ENCODE measurements around the gene DISC1. TPM values are rescaled to one million over a fixed set of nuclear protein-coding genes. Genes with fewer than 3 reads are reported as not detected.

Gene DISC1
- total and polyA plus RNA-seq, 2 donors (not counting 3 experiments of a cell fraction or from before 2014, with no cell fraction given): 3.3 to 14.7 TPM

DNA sequence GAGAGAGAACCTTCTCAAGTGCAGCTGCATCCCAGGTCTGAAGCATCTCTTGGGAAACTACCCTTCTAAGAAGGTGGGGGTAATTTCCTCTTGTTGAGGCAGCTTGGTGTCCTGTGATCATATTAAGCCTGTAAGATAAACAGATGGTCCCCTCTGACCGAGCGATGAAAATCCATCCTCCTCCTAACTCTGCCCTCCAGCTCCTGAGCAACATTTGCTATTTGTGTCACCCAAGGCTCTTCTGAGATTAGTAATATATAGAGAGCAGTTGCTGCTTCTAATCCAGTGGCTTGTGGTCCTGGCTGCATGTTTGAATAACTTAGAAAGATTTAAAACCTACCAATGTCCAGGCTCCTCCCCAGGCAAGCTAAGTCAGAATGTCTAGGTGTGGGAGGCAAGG, 123.7 kb downstream of the DISC1 start:
- CTCF ChIA-PET: no interaction called here
- Histone ChIP-seq H4K20me1 (replicated peaks; ENCODE audit: control insufficient read depth, extremely low read depth, insufficient read depth, low read length) (no peaks in the 10 kb centered on the region), H3K9me3 (replicated peaks; ENCODE audit: control insufficient read depth, insufficient read depth, low read length) (no peaks in the 10 kb centered on the region), H3K4me1 (ENCODE audit: control insufficient read depth, extremely low read depth, insufficient read depth, low read length) (no peaks in the 10 kb centered on the region), H3K27me3 (ENCODE audit: control insufficient read depth in 2 of 2, insufficient read depth in 2 of 2, low read length in 2 of 2) (no peaks in the 10 kb centered on the region), H3K4me2 (ENCODE audit: insufficient read depth, low read length) (no peak overlapping the region), H2AFZ (ENCODE audit: low read depth, low read length) (no peak overlapping the region), H3K4me3 (replicated peaks in 1 of 3; ENCODE audit: insufficient read depth in 1 of 3, low read depth in 1 of 3, low read length in 3 of 3) (no peak overlapping the region), H3K9me1 (replicated peaks; ENCODE audit: control insufficient read depth, extremely low read depth, insufficient read depth, low read length) (no peaks in the 10 kb centered on the region), H3K79me2 (ENCODE audit: control insufficient read depth, insufficient read depth, low read length) (no peaks in the 10 kb centered on the region), H3K9ac (replicated peaks; ENCODE audit: extremely low read depth, insufficient read depth, low read length) (no peak overlapping the region), H3K36me3 (ENCODE audit: control insufficient read depth in 2 of 2, extremely low read depth in 1 of 2, insufficient read depth in 2 of 2, low read length in 2 of 2) (no peaks in the 10 kb centered on the region), H3K27ac (ENCODE audit: insufficient read depth, low read depth, low read length) (no peak overlapping the region)
- DNase-seq (ENCODE audit: low read depth, low spot score) (no peak), FAIRE-seq (no peak)
- POLR2A ChIA-PET: no interaction called here
- no peak for TF ChIP-seq GATA2 (IDR thresholded peaks at IDR 0.05; ENCODE audit: insufficient read depth, insufficient read length, low read depth, low read length)
- TF ChIP-seq, protein P1, sequence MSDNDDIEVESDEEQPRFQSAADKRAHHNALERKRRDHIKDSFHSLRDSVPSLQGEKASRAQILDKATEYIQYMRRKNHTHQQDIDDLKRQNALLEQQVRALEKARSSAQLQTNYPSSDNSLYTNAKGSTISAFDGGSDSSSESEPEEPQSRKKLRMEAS (IDR thresholded peaks at IDR 0.05; ENCODE audit: insufficient read depth, insufficient read length): no peak
- TF ChIP-seq POLR2A (IDR thresholded peaks at IDR 0.05; ENCODE audit: low read depth, low read length): no peak
- no peak for TF ChIP-seq POLR2AphosphoS5 (IDR thresholded peaks at IDR 0.05; ENCODE audit: insufficient read depth, low read depth, low read length)
- no peak for TF ChIP-seq EZH2 (IDR thresholded peaks at IDR 0.05; ENCODE audit: borderline replicate concordance, low read depth, low read length, severe bottlenecking)
- TF ChIP-seq, protein P2, sequence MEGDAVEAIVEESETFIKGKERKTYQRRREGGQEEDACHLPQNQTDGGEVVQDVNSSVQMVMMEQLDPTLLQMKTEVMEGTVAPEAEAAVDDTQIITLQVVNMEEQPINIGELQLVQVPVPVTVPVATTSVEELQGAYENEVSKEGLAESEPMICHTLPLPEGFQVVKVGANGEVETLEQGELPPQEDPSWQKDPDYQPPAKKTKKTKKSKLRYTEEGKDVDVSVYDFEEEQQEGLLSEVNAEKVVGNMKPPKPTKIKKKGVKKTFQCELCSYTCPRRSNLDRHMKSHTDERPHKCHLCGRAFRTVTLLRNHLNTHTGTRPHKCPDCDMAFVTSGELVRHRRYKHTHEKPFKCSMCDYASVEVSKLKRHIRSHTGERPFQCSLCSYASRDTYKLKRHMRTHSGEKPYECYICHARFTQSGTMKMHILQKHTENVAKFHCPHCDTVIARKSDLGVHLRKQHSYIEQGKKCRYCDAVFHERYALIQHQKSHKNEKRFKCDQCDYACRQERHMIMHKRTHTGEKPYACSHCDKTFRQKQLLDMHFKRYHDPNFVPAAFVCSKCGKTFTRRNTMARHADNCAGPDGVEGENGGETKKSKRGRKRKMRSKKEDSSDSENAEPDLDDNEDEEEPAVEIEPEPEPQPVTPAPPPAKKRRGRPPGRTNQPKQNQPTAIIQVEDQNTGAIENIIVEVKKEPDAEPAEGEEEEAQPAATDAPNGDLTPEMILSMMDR (IDR thresholded peaks at IDR 0.05; ENCODE audit: extremely low read depth in 1 of 2, insufficient read depth in 1 of 2, low read depth in 1 of 2, low read length in 2 of 2): no peak
- no peak for TF ChIP-seq FOS (IDR thresholded peaks at IDR 0.05; ENCODE audit: borderline replicate concordance, insufficient read depth, low read length)
- no peak for TF ChIP-seq MYC (IDR thresholded peaks at IDR 0.05; ENCODE audit: low read depth, low read length)
- no peak for TF ChIP-seq JUN (IDR thresholded peaks at IDR 0.05; ENCODE audit: borderline replicate concordance, insufficient read depth, insufficient read length, low read depth)
- intact Hi-C loops (cut with micrococcal nuclease): loop anchor here (10.0 kb wide), 2 partner anchors 265 to 435 kb away; no protein-coding TSS in a partner anchor
- dilution Hi-C loops (cut with MboI; ENCODE audit: extremely low pct_ligation_motif_present, low sequenced_read_pairs): no loop called here
- no TSS peak for BruUV-seq (replicated peaks)
